Measurements from ENCODE around the gene MAGEB10.

GRCh38 chrX:27840881-27841280 lies 33.1 kb downstream of the MAGEB10 start:
- TF ChIP-seq CTCF (IDR thresholded peaks at IDR 0.05) (no peak), POLR2A (IDR thresholded peaks at IDR 0.05) (no peak)
